ENCODE data around the gene USP30. TPM values are rescaled to one million over a fixed set of nuclear protein-coding genes. Genes with fewer than 3 reads are reported as not detected.

Gene USP30
- total RNA-seq, 1 donor from 2014 or later, result 12.1 TPM

GRCh38 chr12:109065154-109065852, 12.9 kb downstream of the USP30 start:
- intact Hi-C loops (cut with micrococcal nuclease), result no loop called here
- Histone ChIP-seq H3K27me3 (ENCODE audit: low read depth) (no peaks in the 10 kb centered on the region), H3K4me3 (no peak overlapping the region), H3K4me1 (no peaks in the 10 kb centered on the region), H3K9me3 (replicated peaks) (peaks cover 3% of the 10 kb centered on the region), H3K27ac (replicated peaks) (no peak overlapping the region), H3K36me3 (peaks cover 73% of the 10 kb centered on the region)
- DNase-seq, result no peak
- no peak for TF ChIP-seq CTCF (IDR thresholded peaks at IDR 0.05; ENCODE audit: borderline replicate concordance)

- TF ChIP-seq CTCF (IDR thresholded peaks at IDR 0.05; ENCODE audit: borderline replicate concordance), result no peak
- no peak for DNase-seq
- intact Hi-C loops (cut with micrococcal nuclease), result no loop called here
- Histone ChIP-seq H3K27ac (replicated peaks) (no peak overlapping the region), H3K4me3 (no peak overlapping the region), H3K9me3 (replicated peaks) (peaks cover 3% of the 10 kb centered on the region), H3K4me1 (no peaks in the 10 kb centered on the region), H3K36me3 (peaks cover 73% of the 10 kb centered on the region), H3K27me3 (ENCODE audit: low read depth) (no peaks in the 10 kb centered on the region)
These were observed 13.4 kb downstream of the USP30 start for GRCh38 chr12:109065853-109066193.

- DNase-seq, result no peak
- Histone ChIP-seq H3K36me3 (peaks cover 81% of the 10 kb centered on the region), H3K27me3 (ENCODE audit: low read depth) (no peaks in the 10 kb centered on the region), H3K27ac (replicated peaks) (no peak overlapping the region), H3K9me3 (replicated peaks) (no peaks in the 10 kb centered on the region), H3K4me1 (no peaks in the 10 kb centered on the region), H3K4me3 (no peak overlapping the region)
- TF ChIP-seq CTCF (IDR thresholded peaks at IDR 0.05; ENCODE audit: borderline replicate concordance), result no peak
- intact Hi-C loops (cut with micrococcal nuclease), result no loop called here
These were observed 17.2 kb downstream of the USP30 start for GRCh38 chr12:109069307-109070271.

- TF ChIP-seq CTCF (IDR thresholded peaks at IDR 0.05; ENCODE audit: borderline replicate concordance), result no peak
- no peak overlapping the region for H3K27ac ChIP-seq (replicated peaks)
- H3K4me3 ChIP-seq, result no peak overlapping the region
- H3K36me3 ChIP-seq, result peaks cover 79% of the 10 kb centered on the region
- H3K4me1 ChIP-seq, result no peaks in the 10 kb centered on the region
- H3K27me3 ChIP-seq (ENCODE audit: low read depth), result no peaks in the 10 kb centered on the region
- H3K9me3 ChIP-seq (replicated peaks), result peaks cover 6% of the 10 kb centered on the region
- no peak for DNase-seq
- intact Hi-C loops (cut with micrococcal nuclease), result no loop called here
These were observed 22.5 kb downstream of the USP30 start for GRCh38 chr12:109074866-109075265.

- Histone ChIP-seq H3K27me3 (ENCODE audit: low read depth) (no peaks in the 10 kb centered on the region), H3K36me3 (peaks cover 94% of the 10 kb centered on the region), H3K27ac (replicated peaks) (no peak overlapping the region), H3K4me3 (no peak overlapping the region), H3K4me1 (peaks cover 11% of the 10 kb centered on the region), H3K9me3 (replicated peaks) (peaks cover 6% of the 10 kb centered on the region)
- DNase-seq, result no peak
- no peak for TF ChIP-seq CTCF (IDR thresholded peaks at IDR 0.05; ENCODE audit: borderline replicate concordance)
- intact Hi-C loops (cut with micrococcal nuclease), result no loop called here
These were observed 30.4 kb downstream of the USP30 start for GRCh38 chr12:109082751-109083150.
